ENCODE data around the gene KCNC3.

GRCh38 chr19:50268501-50268900, 60.7 kb downstream of the KCNC3 start:
- TF ChIP-seq EZH2 (IDR thresholded peaks at IDR 0.05; ENCODE audit: borderline replicate concordance, low read length) (no peak), CTCF (conservative IDR thresholded peaks at IDR 0.05 in 1 of 2, IDR thresholded peaks at IDR 0.05 in 1 of 2; ENCODE audit: extremely low read depth in 1 of 2, insufficient read depth in 1 of 2, low read depth in 1 of 2, low read length in 2 of 2) (no peak)

Measured in mammary epithelial cell (primary cell).